ENCODE data around the gene MARK3. TPM values are rescaled to one million over a fixed set of nuclear protein-coding genes. Genes with fewer than 3 reads are reported as not detected.

Gene MARK3
- total RNA-seq, 4 donors from 2014 or later, result 109 to 143 (median 125) TPM

- H3K36me3 ChIP-seq, result peaks cover 0 to 17% (median 9%) of the 10 kb centered on the region in 3 donors
- no peak overlapping the region for H3K4me3 ChIP-seq
- H3K27me3 ChIP-seq, result no peaks in the 10 kb centered on the region
- no peaks in the 10 kb centered on the region for H3K9me3 ChIP-seq
- TF ChIP-seq CTCF (IDR thresholded peaks at IDR 0.05) (no peak), EP300 (IDR thresholded peaks at IDR 0.05) (no peak), POLR2A (IDR thresholded peaks at IDR 0.05) (no peak)
- peak overlapping the region in 2 of 4 donors; percentile 12 to 30 for H3K27ac ChIP-seq
- WGBS, 2 donors, result 55 to 57% methylated on average over 10 of the region's 10 CpGs
- H3K4me1 ChIP-seq, result peaks cover 0 to 81% (median 35%) of the 10 kb centered on the region in 4 donors
- DNase-seq (ENCODE audit: low spot score in 2 of 2), result no peak
Observed at GRCh38 chr14:103401223-103402214, 16.3 kb downstream of the MARK3 start.

GRCh38 chr14:103402695-103403094 lies 17.5 kb downstream of the MARK3 start:
- Histone ChIP-seq H3K27me3 (no peaks in the 10 kb centered on the region), H3K9me3 (no peaks in the 10 kb centered on the region), H3K27ac (no peak overlapping the region), H3K36me3 (peaks cover 0 to 27% (median 9%) of the 10 kb centered on the region in 3 donors), H3K4me1 (peaks cover 0 to 72% (median 33%) of the 10 kb centered on the region in 4 donors), H3K4me3 (no peak overlapping the region)
- DNase-seq (ENCODE audit: low spot score in 2 of 2), result no peak
- 76 to 84% methylated on average over 2 of the region's 2 CpGs for WGBS, 2 donors
- TF ChIP-seq EP300 (IDR thresholded peaks at IDR 0.05) (no peak), POLR2A (IDR thresholded peaks at IDR 0.05) (no peak), CTCF (IDR thresholded peaks at IDR 0.05) (no peak)

GRCh38 chr14:103404032-103404918 lies 19.1 kb downstream of the MARK3 start:
- no peak for TF ChIP-seq POLR2A (IDR thresholded peaks at IDR 0.05)
- TF ChIP-seq CTCF (IDR thresholded peaks at IDR 0.05), result no peak
- no peak for TF ChIP-seq EP300 (IDR thresholded peaks at IDR 0.05)
- H3K4me3 ChIP-seq, result no peak overlapping the region
- H3K36me3 ChIP-seq, result peaks cover 0 to 38% (median 9%) of the 10 kb centered on the region in 3 donors
- no peaks in the 10 kb centered on the region for H3K9me3 ChIP-seq
- H3K27me3 ChIP-seq, result no peaks in the 10 kb centered on the region
- H3K4me1 ChIP-seq, result peaks cover 0 to 69% (median 34%) of the 10 kb centered on the region in 4 donors
- no peak for DNase-seq (ENCODE audit: low spot score in 2 of 2)
- peak overlapping the region in 1 of 4 donors; percentile 1 for H3K27ac ChIP-seq
- 58 to 60% methylated on average over 9 of the region's 9 CpGs for WGBS, 2 donors

- Histone ChIP-seq H3K27ac (no peak overlapping the region), H3K36me3 (peaks cover 0 to 39% (median 9%) of the 10 kb centered on the region in 3 donors), H3K27me3 (no peaks in the 10 kb centered on the region), H3K4me3 (no peak overlapping the region), H3K4me1 (peaks cover 0 to 64% (median 34%) of the 10 kb centered on the region in 4 donors), H3K9me3 (no peaks in the 10 kb centered on the region)
- no peak for DNase-seq (ENCODE audit: low spot score in 2 of 2)
- TF ChIP-seq CTCF (IDR thresholded peaks at IDR 0.05) (no peak), EP300 (IDR thresholded peaks at IDR 0.05) (no peak), POLR2A (IDR thresholded peaks at IDR 0.05) (no peak)
- WGBS, 2 donors, result 83 to 86% methylated on average over 7 of the region's 7 CpGs
Observed at GRCh38 chr14:103404920-103405319, 19.7 kb downstream of the MARK3 start.
